Motor neuron (in vitro differentiated cells): ENCODE measurements around the gene B3GNT3. TPM values are rescaled to one million over a fixed set of nuclear protein-coding genes. Genes with fewer than 3 reads are reported as not detected.

ENCODE experiments used
- ATAC-seq, 8 experiments: fragments of 200-7000 bp; cut with Tn5 transposase; replicated peaks in 6 of 8; 2 replicates each; pipeline ENCODE4 v1.8.0; 2021; ENCODE audit warnings: mild to moderate bottlenecking in 8 of 8, moderate library complexity in 8 of 8
- H3K27ac ChIP-seq, 2 donors: fragments of 250-450 bp; sonication (Bioruptor Pico); 2 replicates each; pipeline ENCODE4 v1.9.0; 2021; ENCODE audit warnings: antibody characterized with exemption in 2 of 2, mild to moderate bottlenecking in 2 of 2, moderate library complexity in 1 of 2
- H3K4me1 ChIP-seq, 2 donors: fragments of 250-450 bp; sonication (Bioruptor Pico); replicated peaks in 1 of 2; 2 replicates each; pipeline ENCODE4 v1.6.1; 2021; ENCODE audit warnings: antibody characterized with exemption in 2 of 2, mild to moderate bottlenecking in 2 of 2, moderate library complexity in 1 of 2
- H3K4me3 ChIP-seq, 5 donors: fragments of 250-450 bp; sonication (Bioruptor Pico); 2 replicates each; pipeline ENCODE4 v1.9.0; 2021; ENCODE audit warnings: antibody characterized with exemption in 5 of 5, mild to moderate bottlenecking in 5 of 5, moderate library complexity in 4 of 5
- WGBS, 10 experiments: fragments of 450-650 bp; shearing (Covaris generic); methylation state at CpG; one replicate each; pipeline ENCODE4 v1.0.0; 2022; 5-methylcytosine and 5-hydroxymethylcytosine counted together
- in situ Hi-C, 9 experiments: fragments of 400-800 bp; cut with MboI; loops; one replicate each; pipeline ENCODE4 v1.15.0; 2021; ENCODE audit warnings: low sequenced_read_pairs in 9 of 9, low pct_unique_long_range_greater_than_20kb in 2 of 9; ENCODE audit not compliant: unreplicated experiment in 9 of 9
- total RNA-seq, 8 experiments: library from RNA; unstranded; fragments of 300-600 nt; gene quantifications; 2 replicates each; pipeline versions ENCODE4 v1.2.3 to v1.2.4, GENCODE V29; 2022

Gene B3GNT3
- total RNA-seq, 8 experiments from 2014 or later = 0.09 to 2.7 (median 1.2) TPM; not detected in 2

GRCh38 chr19:17848595-17849292, 53.8 kb downstream of the B3GNT3 start:
- Histone ChIP-seq H3K4me1 (peaks cover 3 to 7% of the 10 kb centered on the region in 2 donors), H3K4me3 (no peak overlapping the region), H3K27ac (no peak overlapping the region)
- WGBS, 10 experiments = 83 to 100% (median 92%) methylated on average over 2 to 11 of the region's 14 CpGs; no CpG with 5 or more reads in 1 of the 10 experiments
- peak in 4 of 8 experiments; percentile 10 to 30 (median 12) for ATAC-seq
- in situ Hi-C loops = no loop called here

- 50 to 90% (median 60%) methylated on average over 1 to 6 of the region's 6 CpGs; no CpG with 5 or more reads in 5 of the 10 experiments for WGBS, 10 experiments
- Histone ChIP-seq H3K4me3 (no peak overlapping the region), H3K27ac (no peak overlapping the region), H3K4me1 (peaks cover under 1 to 1% of the 10 kb centered on the region in 2 donors)
- in situ Hi-C loops = loop anchor here in 1 of 9 experiments (10.0 kb wide), 1 partner anchor 79 kb away; no protein-coding TSS in a partner anchor
- no peak for ATAC-seq
Observed at GRCh38 chr19:17854061-17854460, 59.1 kb downstream of the B3GNT3 start.

GRCh38 chr19:17855280-17856152, 60.6 kb downstream of the B3GNT3 start:
- ATAC-seq = peak; percentile 11 to 39 (median 16)
- in situ Hi-C loops = loop anchor here in 1 of 9 experiments (10.0 kb wide), 1 partner anchor 81 kb away; no protein-coding TSS in a partner anchor

GRCh38 chr19:17859533-17860330, 64.8 kb downstream of the B3GNT3 start, which contains the start of gene RPL18A:
RPL18A (plus strand) TSS chr19:17859910; CDS start chr19:17859957, 47 bp downstream.
- peak; percentile 84 to 95 (median 93) for ATAC-seq
- in situ Hi-C loops = loop anchor here in 1 of 9 experiments (10.0 kb wide), 1 partner anchor 85 kb away; no protein-coding TSS in a partner anchor
- Histone ChIP-seq H3K27ac (peak within 1 kb of the TSS; percentile 74 to 95), H3K4me3 (peak within 1 kb of the TSS; percentile 82 to 97 (median 90)), H3K4me1 (peaks cover 10 to 11% of the 10 kb centered on the region in 2 donors)
- WGBS, 10 experiments = 0 to 1% (median 0%) methylated on average over 4 to 26 of the region's 80 CpGs; no CpG with 5 or more reads in 3 of the 10 experiments

More at GRCh38 chr19:17855280-17856152, 60.6 kb downstream of the B3GNT3 start:
- Histone ChIP-seq H3K4me1 (peaks cover 2 to 3% of the 10 kb centered on the region in 2 donors), H3K4me3 (no peak overlapping the region), H3K27ac (no peak overlapping the region)
- 0 to 22% (median 8%) methylated on average over 3 to 19 of the region's 29 CpGs; no CpG with 5 or more reads in 3 of the 10 experiments for WGBS, 10 experiments

GRCh38 chr19:17860331-17860992, 65.5 kb downstream of the B3GNT3 start:
- peak overlapping the region; percentile 74 to 95 for H3K27ac ChIP-seq

GRCh38 chr19:17860993-17861360, 66.0 kb downstream of the B3GNT3 start:
- in situ Hi-C loops = no loop called here

More at GRCh38 chr19:17860331-17860992, 65.5 kb downstream of the B3GNT3 start:
- WGBS, 10 experiments = 0 to 2% (median 0%) methylated on average over 1 to 16 of the region's 22 CpGs; no CpG with 5 or more reads in 2 of the 10 experiments
- peaks cover 10 to 11% of the 10 kb centered on the region in 2 donors for H3K4me1 ChIP-seq
- H3K4me3 ChIP-seq = peak overlapping the region; percentile 82 to 97 (median 90)
- in situ Hi-C loops = no loop called here
- peak in 2 of 8 experiments; percentile 0 to 1 for ATAC-seq

GRCh38 chr19:17861542-17862402, 66.8 kb downstream of the B3GNT3 start:
- in situ Hi-C loops = no loop called here
- Histone ChIP-seq H3K4me3 (peak overlapping the region in 3 of 5 donors; percentile 88 to 95 (median 90)), H3K27ac (no peak overlapping the region), H3K4me1 (peaks cover 10 to 11% of the 10 kb centered on the region in 2 donors)
- 90 to 100% (median 100%) methylated on average over 1 to 2 of the region's 23 CpGs; no CpG with 5 or more reads in 7 of the 10 experiments for WGBS, 10 experiments
- ATAC-seq = no peak

More at GRCh38 chr19:17860993-17861360, 66.0 kb downstream of the B3GNT3 start:
- peak overlapping the region in 1 of 2 donors; percentile 95 for H3K27ac ChIP-seq
- no peak for ATAC-seq
- H3K4me3 ChIP-seq = peak overlapping the region; percentile 82 to 97 (median 90)
- 53% methylated on average over 2 of the region's 7 CpGs; no CpG with 5 or more reads in 9 of the 10 experiments for WGBS, 10 experiments
- H3K4me1 ChIP-seq = peaks cover 10 to 11% of the 10 kb centered on the region in 2 donors

GRCh38 chr19:17862711-17863519, 68.0 kb downstream of the B3GNT3 start:
- Histone ChIP-seq H3K27ac (no peak overlapping the region), H3K4me1 (peaks cover 10 to 11% of the 10 kb centered on the region in 2 donors), H3K4me3 (no peak overlapping the region)
- in situ Hi-C loops = no loop called here
- 60 to 83% methylated on average over 1 to 8 of the region's 31 CpGs; no CpG with 5 or more reads in 8 of the 10 experiments for WGBS, 10 experiments
- ATAC-seq = no peak
